Eye (tissue), 1 donor: ENCODE data around the gene CFAP44.
"Not testable (repeated sequence)": the region's sequence is repeated elsewhere in the genome, so short reads cannot be mapped to it uniquely, and the experiment has no call there.

Experiments
- DNase-seq: peaks from one replicate; pipeline ENCODE4 v3.0.0-alpha.2; 2015

Gene CFAP44

GRCh38 chr3:113441051-113441770 lies at the start of gene CFAP44:
CFAP44 (minus strand) TSS chr3:113441493; CDS start chr3:113433664, 7,829 bp downstream.
- peak; percentile 91 for DNase-seq

- no peak for DNase-seq
Observed at GRCh38 chr3:113485161-113485609, 43.9 kb upstream of the CFAP44 start.

- no peak for DNase-seq
Observed at GRCh38 chr3:113468539-113468938, 27.2 kb upstream of the CFAP44 start.

- DNase-seq = no peak
Observed at GRCh38 chr3:113461488-113461887, 20.2 kb upstream of the CFAP44 start.

- not testable (repeated sequence) for DNase-seq
Observed at GRCh38 chr3:113458554-113458953, 17.3 kb upstream of the CFAP44 start.

- no peak for DNase-seq
Observed at GRCh38 chr3:113455446-113455845, 14.2 kb upstream of the CFAP44 start.

GRCh38 chr3:113454630-113455029 lies 13.3 kb upstream of the CFAP44 start:
- no peak for DNase-seq

GRCh38 chr3:113454057-113454456 lies 12.8 kb upstream of the CFAP44 start:
- DNase-seq = no peak

GRCh38 chr3:113450911-113451310 lies 9.6 kb upstream of the CFAP44 start:
- DNase-seq = no peak

GRCh38 chr3:113439606-113440005 lies 1.7 kb downstream of the CFAP44 start:
- DNase-seq = no peak

GRCh38 chr3:113438224-113438623 lies 3.1 kb downstream of the CFAP44 start:
- DNase-seq = no peak

- no peak for DNase-seq
Observed at GRCh38 chr3:113437411-113437810, 3.9 kb downstream of the CFAP44 start.

- no peak for DNase-seq
Observed at GRCh38 chr3:113436809-113437208, 4.5 kb downstream of the CFAP44 start.

GRCh38 chr3:113431811-113432210 lies 9.5 kb downstream of the CFAP44 start:
- no peak for DNase-seq

- no peak for DNase-seq
Observed at GRCh38 chr3:113428581-113428980, 12.7 kb downstream of the CFAP44 start.

- DNase-seq = no peak
Observed at GRCh38 chr3:113423699-113424098, 17.6 kb downstream of the CFAP44 start.

GRCh38 chr3:113421082-113421481 lies 20.2 kb downstream of the CFAP44 start:
- DNase-seq = no peak

- DNase-seq = no peak
Observed at GRCh38 chr3:113409676-113410075, 31.6 kb downstream of the CFAP44 start.

- no peak for DNase-seq
Observed at GRCh38 chr3:113405180-113405579, 36.1 kb downstream of the CFAP44 start.

- DNase-seq = no peak
Observed at GRCh38 chr3:113404637-113405036, 36.7 kb downstream of the CFAP44 start.
